Bronchial epithelial cell (primary cell): ENCODE measurements around the gene CTLA4. TPM values are rescaled to one million over a fixed set of nuclear protein-coding genes. Genes with fewer than 3 reads are reported as not detected.

ENCODE experiments used
- DNase-seq: peaks from one replicate; pipeline ENCODE4 v3.0.0-alpha.2; 2010; ENCODE audit warnings: low read depth
- FAIRE-seq: peaks from 2 replicates; lab custom pipeline; 2011; peaks lifted over from hg19 to GRCh38; lab: Jason Lieb, UNC
- H3K27me3 ChIP-seq: 2 replicates; pipeline ENCODE4 v1.5.1; 2011; ENCODE audit warnings: low read length; ENCODE audit not compliant: control insufficient read depth, insufficient read depth
- H3K36me3 ChIP-seq: 2 replicates; pipeline ENCODE4 v1.5.1; 2011; ENCODE audit warnings: low read length; ENCODE audit not compliant: control insufficient read depth, insufficient read depth
- H3K4me3 ChIP-seq: 2 replicates; pipeline ENCODE4 v1.5.1; 2011; ENCODE audit warnings: mild to moderate bottlenecking, low read depth, low read length, control low read depth
- CTCF ChIP-seq: IDR thresholded peaks from 2 replicates; pipeline ENCODE4 v1.5.1; 2011; ENCODE audit warnings: mild to moderate bottlenecking, moderate library complexity, low read length, control low read depth, inconsistent platforms; ENCODE audit not compliant: insufficient read depth, severe bottlenecking
- total RNA-seq: library from RNA; depleted of rRNA; stranded (reverse); fragments of >200 nt; gene quantifications from 2 replicates; pipeline ENCODE4 v1.2.1, GENCODE V29; 2014

The CTLA4 gene
- total RNA-seq, 1 donor from 2014 or later, result not detected

GRCh38 chr2:203900253-203900652 is 32.7 kb downstream of the CTLA4 start:
- no peak for DNase-seq
- no peak for FAIRE-seq
- Histone ChIP-seq H3K4me3 (no peak overlapping the region), H3K27me3 (no peaks in the 10 kb centered on the region), H3K36me3 (no peaks in the 10 kb centered on the region)
- TF ChIP-seq CTCF, result no peak

GRCh38 chr2:203904022-203904421 is 36.5 kb downstream of the CTLA4 start:
- no peak for DNase-seq
- TF ChIP-seq CTCF, result no peak
- no peaks in the 10 kb centered on the region for H3K36me3 ChIP-seq
- H3K27me3 ChIP-seq, result no peaks in the 10 kb centered on the region
- H3K4me3 ChIP-seq, result no peak overlapping the region
- FAIRE-seq, result no peak

- TF ChIP-seq CTCF, result no peak
- Histone ChIP-seq H3K36me3 (no peaks in the 10 kb centered on the region), H3K27me3 (no peaks in the 10 kb centered on the region), H3K4me3 (no peak overlapping the region)
- no peak for FAIRE-seq
- no peak for DNase-seq
These were observed 38.1 kb downstream of the CTLA4 start for GRCh38 chr2:203905656-203906055.

GRCh38 chr2:203908066-203908796 is 40.7 kb downstream of the CTLA4 start:
- H3K4me3 ChIP-seq, result no peak overlapping the region
- no peaks in the 10 kb centered on the region for H3K27me3 ChIP-seq
- no peak for TF ChIP-seq CTCF
- no peaks in the 10 kb centered on the region for H3K36me3 ChIP-seq
- DNase-seq (no peak), FAIRE-seq (no peak)

GRCh38 chr2:203908797-203909185 is 41.2 kb downstream of the CTLA4 start:
- TF ChIP-seq CTCF, result no peak
- H3K4me3 ChIP-seq, result no peak overlapping the region
- H3K36me3 ChIP-seq, result no peaks in the 10 kb centered on the region
- FAIRE-seq (no peak), DNase-seq (no peak)
- no peaks in the 10 kb centered on the region for H3K27me3 ChIP-seq

- DNase-seq (peak; percentile 41), FAIRE-seq (no peak)
- TF ChIP-seq CTCF, result peak; percentile 56
- no peak overlapping the region for H3K4me3 ChIP-seq
- H3K27me3 ChIP-seq, result no peaks in the 10 kb centered on the region
- no peaks in the 10 kb centered on the region for H3K36me3 ChIP-seq
These were observed 41.8 kb downstream of the CTLA4 start for GRCh38 chr2:203909261-203909967.
